Measurements from ENCODE around the gene EFNA5.

GRCh38 chr5:107680799-107681198 lies 10.1 kb upstream of the EFNA5 start:
- TF ChIP-seq SALL2 (tag by site-specific recombination; IDR thresholded peaks at IDR 0.05; ENCODE audit: borderline replicate concordance) = no peak
- no peak for TF ChIP-seq ZSCAN5A (tag by site-specific recombination; IDR thresholded peaks at IDR 0.05)
- TF ChIP-seq, protein P1, sequence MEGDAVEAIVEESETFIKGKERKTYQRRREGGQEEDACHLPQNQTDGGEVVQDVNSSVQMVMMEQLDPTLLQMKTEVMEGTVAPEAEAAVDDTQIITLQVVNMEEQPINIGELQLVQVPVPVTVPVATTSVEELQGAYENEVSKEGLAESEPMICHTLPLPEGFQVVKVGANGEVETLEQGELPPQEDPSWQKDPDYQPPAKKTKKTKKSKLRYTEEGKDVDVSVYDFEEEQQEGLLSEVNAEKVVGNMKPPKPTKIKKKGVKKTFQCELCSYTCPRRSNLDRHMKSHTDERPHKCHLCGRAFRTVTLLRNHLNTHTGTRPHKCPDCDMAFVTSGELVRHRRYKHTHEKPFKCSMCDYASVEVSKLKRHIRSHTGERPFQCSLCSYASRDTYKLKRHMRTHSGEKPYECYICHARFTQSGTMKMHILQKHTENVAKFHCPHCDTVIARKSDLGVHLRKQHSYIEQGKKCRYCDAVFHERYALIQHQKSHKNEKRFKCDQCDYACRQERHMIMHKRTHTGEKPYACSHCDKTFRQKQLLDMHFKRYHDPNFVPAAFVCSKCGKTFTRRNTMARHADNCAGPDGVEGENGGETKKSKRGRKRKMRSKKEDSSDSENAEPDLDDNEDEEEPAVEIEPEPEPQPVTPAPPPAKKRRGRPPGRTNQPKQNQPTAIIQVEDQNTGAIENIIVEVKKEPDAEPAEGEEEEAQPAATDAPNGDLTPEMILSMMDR (tag by site-specific recombination; IDR thresholded peaks at IDR 0.05) = no peak

All from HEK293 (cell line).